Measurements from ENCODE around the gene DRC3. TPM values are rescaled to one million over a fixed set of nuclear protein-coding genes. Genes with fewer than 3 reads are reported as not detected.
A peak's percentile ranks its signal among the peaks of the same experiment; 100 is the strongest.

DRC3 gene
- total and polyA plus RNA-seq, 10 of the 15 experiments (the other 5 are each of a cell fraction or from before 2014, with no cell fraction given) = 0.18 to 2.3 (median 0.60) TPM; not detected in 3

GRCh38 chr17:17950806-17951205 lies 21.9 kb upstream of the DRC3 start:
- Histone ChIP-seq H3K36me3 (ENCODE audit: control insufficient read depth in 2 of 2, insufficient read depth in 2 of 2, low read length in 1 of 2) (no peaks in the 10 kb centered on the region), H3K9ac (ENCODE audit: control insufficient read depth, insufficient read depth, low read length) (no peak overlapping the region), H3K79me2 (ENCODE audit: control insufficient read depth, insufficient read depth, low read length) (no peaks in the 10 kb centered on the region), H3K4me1 (ENCODE audit: control insufficient read depth, insufficient read depth, low read length) (no peaks in the 10 kb centered on the region), H3K27ac (ENCODE audit: control insufficient read depth, insufficient read depth) (no peak overlapping the region), H2AFZ (ENCODE audit: control insufficient read depth, low read depth, low read length) (no peak overlapping the region), H4K20me1 (ENCODE audit: control insufficient read depth, insufficient read depth) (no peaks in the 10 kb centered on the region), H3K4me2 (ENCODE audit: control insufficient read depth, insufficient read depth) (no peak overlapping the region), H3K4me3 (no peak overlapping the region), H3K27me3 (replicated peaks in 1 of 2; ENCODE audit: control insufficient read depth in 2 of 2, insufficient read depth in 2 of 2, low read length in 1 of 2) (no peaks in the 10 kb centered on the region), H3K9me3 (replicated peaks; ENCODE audit: control insufficient read depth, insufficient read depth, low read length) (no peaks in the 10 kb centered on the region)
- intact Hi-C loops (cut with micrococcal nuclease; ENCODE audit: unreplicated experiment) = no loop called here
- in situ Hi-C loops (cut with MboI) = no loop called here
- CTCF ChIA-PET = no interaction called here
- ATAC-seq = no peak
- SMC1A ChIA-PET (ENCODE audit: uncharacterized antibody, unreplicated experiment) = no interaction called here
- no peak for FAIRE-seq
- WGBS (ENCODE audit: insufficient coverage, insufficient replicate concordance, low lambda C conversion rate, missing lambda C conversion rate) = 93% methylated on average over 1 of the region's 1 CpG
- POLR2A ChIA-PET = no interaction called here
- 0 out of 6 replicates have a peak, but pooled peaks of 1 of the 3 experiments have one; percentile 8 for TF ChIP-seq CTCF (IDR thresholded peaks at IDR 0.05 in 2 of 3, conservative IDR thresholded peaks at IDR 0.05 in 1 of 3; ENCODE audit: control insufficient read depth in 2 of 3, extremely low read depth in 1 of 3, insufficient read depth in 1 of 3, low read depth in 3 of 3, low read length in 3 of 3)
- no peak for TF ChIP-seq GABPA (IDR thresholded peaks at IDR 0.05; ENCODE audit: low read depth)
- RAD21 ChIA-PET (ENCODE audit: unreplicated experiment) = no interaction called here
- BruUV-seq (replicated peaks) = no TSS peak
- no peak for DNase-seq (ENCODE audit: low read depth, low spot score)

- BruUV-seq (replicated peaks) = no TSS peak
- no peak for DNase-seq (ENCODE audit: low read depth, low spot score)
- no peaks in the 10 kb centered on the region for H3K27me3 ChIP-seq (replicated peaks in 1 of 2; ENCODE audit: control insufficient read depth in 2 of 2, insufficient read depth in 2 of 2, low read length in 1 of 2)
- 55% methylated on average over 5 of the region's 5 CpGs for WGBS (ENCODE audit: insufficient coverage, insufficient replicate concordance, low lambda C conversion rate, missing lambda C conversion rate)
- H2AFZ ChIP-seq (ENCODE audit: control insufficient read depth, low read depth, low read length) = no peak overlapping the region
- RAD21 ChIA-PET (ENCODE audit: unreplicated experiment) = interaction anchor here (0.7 kb wide), 1 partner anchor 38 kb away, joined by 3 read pairs; no protein-coding TSS in a partner anchor
- SMC1A ChIA-PET (ENCODE audit: uncharacterized antibody, unreplicated experiment) = no interaction called here
- in situ Hi-C loops (cut with MboI) = no loop called here
- no peak overlapping the region for H3K4me3 ChIP-seq
- no peak for ATAC-seq
- CTCF ChIA-PET = no interaction called here
- no peaks in the 10 kb centered on the region for H3K4me1 ChIP-seq (ENCODE audit: control insufficient read depth, insufficient read depth, low read length)
- no peaks in the 10 kb centered on the region for H3K79me2 ChIP-seq (ENCODE audit: control insufficient read depth, insufficient read depth, low read length)
- no peaks in the 10 kb centered on the region for H3K9me3 ChIP-seq (replicated peaks; ENCODE audit: control insufficient read depth, insufficient read depth, low read length)
- no peak overlapping the region for H3K9ac ChIP-seq (ENCODE audit: control insufficient read depth, insufficient read depth, low read length)
- H3K4me2 ChIP-seq (ENCODE audit: control insufficient read depth, insufficient read depth) = no peak overlapping the region
- intact Hi-C loops (cut with micrococcal nuclease; ENCODE audit: unreplicated experiment) = no loop called here
- no peak for FAIRE-seq
- no peaks in the 10 kb centered on the region; a peak in 1 of 4 replicates for H3K36me3 ChIP-seq (ENCODE audit: control insufficient read depth in 2 of 2, insufficient read depth in 2 of 2, low read length in 1 of 2)
- no peaks in the 10 kb centered on the region for H4K20me1 ChIP-seq (ENCODE audit: control insufficient read depth, insufficient read depth)
- POLR2A ChIA-PET = interaction anchor here (1.0 kb wide), 1 partner anchor 16 kb away, joined by 5 read pairs; no protein-coding TSS in a partner anchor
- H3K27ac ChIP-seq (ENCODE audit: control insufficient read depth, insufficient read depth) = no peak overlapping the region
- TF ChIP-seq JUND (IDR thresholded peaks at IDR 0.05; ENCODE audit: low read depth, low read length) = no peak
- no peak for TF ChIP-seq ATF7 (IDR thresholded peaks at IDR 0.05; ENCODE audit: low read depth)
- TF ChIP-seq BCL3 (IDR thresholded peaks at IDR 0.05; ENCODE audit: borderline replicate concordance, insufficient read depth, low read depth, low read length, poor library complexity, severe bottlenecking) = no peak
- TF ChIP-seq SMC3 (IDR thresholded peaks at IDR 0.05; ENCODE audit: borderline replicate concordance, low read length) = no peak
- no peak for TF ChIP-seq NFYB (IDR thresholded peaks at IDR 0.05; ENCODE audit: insufficient read depth, low read depth, low read length)
- no peak for TF ChIP-seq FOXK2 (IDR thresholded peaks at IDR 0.05)
- no peak for TF ChIP-seq HDAC2 (IDR thresholded peaks at IDR 0.05)
- no peak for TF ChIP-seq ELK1 (IDR thresholded peaks at IDR 0.05; ENCODE audit: low read depth, low read length)
- no peak for TF ChIP-seq STAT3 (IDR thresholded peaks at IDR 0.05; ENCODE audit: low read depth, low read length)
- TF ChIP-seq KAT2A (conservative IDR thresholded peaks at IDR 0.05; ENCODE audit: control insufficient read depth, low read depth, low read length) = no peak
These were observed 21.1 kb upstream of the DRC3 start for GRCh38 chr17:17951524-17951923.
